ENCODE data around the gene TPST2. TPM values are rescaled to one million over a fixed set of nuclear protein-coding genes. Genes with fewer than 3 reads are reported as not detected.

Gene TPST2
- total and polyA plus RNA-seq, 12 donors: 15.7 to 167 (median 57.0) TPM

GRCh38 chr22:26606611-26607010 lies 16.7 kb upstream of the TPST2 start:
- no peaks in the 10 kb centered on the region for H3K9me3 ChIP-seq (replicated peaks in 1 of 3)
- no peaks in the 10 kb centered on the region for H3K27me3 ChIP-seq
- no peaks in the 10 kb centered on the region for H3K36me3 ChIP-seq (replicated peaks in 1 of 2)
- no peak for DNase-seq
- no peak overlapping the region for H3K4me3 ChIP-seq
- no peak overlapping the region for H3K27ac ChIP-seq
- intact Hi-C loops (cut with DNase I): no loop called here
- H3K4me1 ChIP-seq (replicated peaks in 1 of 2): no peaks in the 10 kb centered on the region
- 68 to 75% (median 71%) methylated on average over 4 of the region's 4 CpGs for WGBS, 4 donors
- TF ChIP-seq POLR2A (IDR thresholded peaks at IDR 0.05): no peak
- TF ChIP-seq CTCF (IDR thresholded peaks at IDR 0.05): no peak

GRCh38 chr22:26604368-26604767 lies 14.4 kb upstream of the TPST2 start:
- 79 to 84% (median 81%) methylated on average over 1 of the region's 1 CpG for WGBS, 4 donors
- H3K27me3 ChIP-seq: no peaks in the 10 kb centered on the region
- no peak overlapping the region for H3K27ac ChIP-seq
- no peaks in the 10 kb centered on the region for H3K36me3 ChIP-seq (replicated peaks in 1 of 2)
- intact Hi-C loops (cut with DNase I): no loop called here
- no peak for DNase-seq
- H3K9me3 ChIP-seq (replicated peaks in 1 of 3): no peaks in the 10 kb centered on the region
- no peaks in the 10 kb centered on the region for H3K4me1 ChIP-seq (replicated peaks in 1 of 2)
- no peak overlapping the region for H3K4me3 ChIP-seq
- TF ChIP-seq CTCF (IDR thresholded peaks at IDR 0.05) (no peak), POLR2A (IDR thresholded peaks at IDR 0.05) (no peak)

- intact Hi-C loops (cut with DNase I): no loop called here
- no peak for DNase-seq
- Histone ChIP-seq H3K27me3 (no peaks in the 10 kb centered on the region), H3K4me3 (no peak overlapping the region), H3K27ac (no peak overlapping the region), H3K36me3 (replicated peaks in 1 of 2) (no peaks in the 10 kb centered on the region), H3K9me3 (replicated peaks in 1 of 3) (no peaks in the 10 kb centered on the region), H3K4me1 (replicated peaks in 1 of 2) (no peaks in the 10 kb centered on the region)
- 73 to 87% (median 81%) methylated on average over 4 of the region's 4 CpGs for WGBS, 4 donors
- TF ChIP-seq CTCF (IDR thresholded peaks at IDR 0.05) (no peak), POLR2A (IDR thresholded peaks at IDR 0.05) (no peak)
These were observed 12.2 kb upstream of the TPST2 start for GRCh38 chr22:26602127-26602526.

- intact Hi-C loops (cut with DNase I): no loop called here
- H3K4me1 ChIP-seq (replicated peaks in 1 of 2): no peaks in the 10 kb centered on the region
- no peak for TF ChIP-seq POLR2A (IDR thresholded peaks at IDR 0.05)
- no peak for TF ChIP-seq CTCF (IDR thresholded peaks at IDR 0.05)
- no peaks in the 10 kb centered on the region for H3K36me3 ChIP-seq (replicated peaks in 1 of 2)
- H3K4me3 ChIP-seq: no peak overlapping the region
- DNase-seq: no peak
- 73 to 87% (median 84%) methylated on average over 7 to 12 of the region's 12 CpGs for WGBS, 4 donors
- H3K9me3 ChIP-seq (replicated peaks in 1 of 3): no peaks in the 10 kb centered on the region
- H3K27me3 ChIP-seq: no peaks in the 10 kb centered on the region
- no peak overlapping the region for H3K27ac ChIP-seq
These were observed 11.8 kb upstream of the TPST2 start for GRCh38 chr22:26601726-26602125.

Data from adrenal gland (tissue), 12 donors.